ENCODE results near the gene CFL1.
"Not testable (repeated sequence)": the region's sequence is repeated elsewhere in the genome, so short reads cannot be mapped to it uniquely, and the experiment has no call there.

GRCh38 chr11:65832231-65832630, 25.7 kb downstream of the CFL1 start:
- not testable (repeated sequence) for TF ChIP-seq CTCF (IDR thresholded peaks at IDR 0.05); POLR2AphosphoS5 (IDR thresholded peaks at IDR 0.05; ENCODE audit: low read depth, low read length); TCF7L2 (IDR thresholded peaks at IDR 0.05; ENCODE audit: low read depth, low read length); SIN3A (IDR thresholded peaks at IDR 0.05; ENCODE audit: borderline replicate concordance, insufficient read depth, low read depth, low read length)
- TF ChIP-seq, protein P1, sequence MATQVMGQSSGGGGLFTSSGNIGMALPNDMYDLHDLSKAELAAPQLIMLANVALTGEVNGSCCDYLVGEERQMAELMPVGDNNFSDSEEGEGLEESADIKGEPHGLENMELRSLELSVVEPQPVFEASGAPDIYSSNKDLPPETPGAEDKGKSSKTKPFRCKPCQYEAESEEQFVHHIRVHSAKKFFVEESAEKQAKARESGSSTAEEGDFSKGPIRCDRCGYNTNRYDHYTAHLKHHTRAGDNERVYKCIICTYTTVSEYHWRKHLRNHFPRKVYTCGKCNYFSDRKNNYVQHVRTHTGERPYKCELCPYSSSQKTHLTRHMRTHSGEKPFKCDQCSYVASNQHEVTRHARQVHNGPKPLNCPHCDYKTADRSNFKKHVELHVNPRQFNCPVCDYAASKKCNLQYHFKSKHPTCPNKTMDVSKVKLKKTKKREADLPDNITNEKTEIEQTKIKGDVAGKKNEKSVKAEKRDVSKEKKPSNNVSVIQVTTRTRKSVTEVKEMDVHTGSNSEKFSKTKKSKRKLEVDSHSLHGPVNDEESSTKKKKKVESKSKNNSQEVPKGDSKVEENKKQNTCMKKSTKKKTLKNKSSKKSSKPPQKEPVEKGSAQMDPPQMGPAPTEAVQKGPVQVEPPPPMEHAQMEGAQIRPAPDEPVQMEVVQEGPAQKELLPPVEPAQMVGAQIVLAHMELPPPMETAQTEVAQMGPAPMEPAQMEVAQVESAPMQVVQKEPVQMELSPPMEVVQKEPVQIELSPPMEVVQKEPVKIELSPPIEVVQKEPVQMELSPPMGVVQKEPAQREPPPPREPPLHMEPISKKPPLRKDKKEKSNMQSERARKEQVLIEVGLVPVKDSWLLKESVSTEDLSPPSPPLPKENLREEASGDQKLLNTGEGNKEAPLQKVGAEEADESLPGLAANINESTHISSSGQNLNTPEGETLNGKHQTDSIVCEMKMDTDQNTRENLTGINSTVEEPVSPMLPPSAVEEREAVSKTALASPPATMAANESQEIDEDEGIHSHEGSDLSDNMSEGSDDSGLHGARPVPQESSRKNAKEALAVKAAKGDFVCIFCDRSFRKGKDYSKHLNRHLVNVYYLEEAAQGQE (IDR thresholded peaks at IDR 0.05; ENCODE audit: insufficient read depth in 1 of 2, low read depth in 2 of 2, low read length in 1 of 2): not testable (repeated sequence)

All from Panc1 (cell line).